ENCODE data around the gene MRPL42. TPM values are rescaled to one million over a fixed set of nuclear protein-coding genes. Genes with fewer than 3 reads are reported as not detected.

MRPL42 gene
- total and polyA plus RNA-seq, 2 experiments from 2014 or later = 195 to 269 TPM

GRCh38 chr12:93426412-93426805, 40.9 kb upstream of the MRPL42 start:
- no peaks in the 10 kb centered on the region for H3K27me3 ChIP-seq (ENCODE audit: insufficient read depth)
- Mint-ChIP-seq H3K9me3 (no peaks in the 10 kb centered on the region), H3K36me3 (ENCODE audit: low read depth) (no peaks in the 10 kb centered on the region), H3K4me3 (no peak overlapping the region), H3K27me3 (ENCODE audit: insufficient read depth, low read depth, poor library complexity) (no peaks in the 10 kb centered on the region), H3K27ac (peak overlapping the region; percentile 29), H3K4me1 (peaks cover 62% of the 10 kb centered on the region)
- TF ChIP-seq, protein P1, sequence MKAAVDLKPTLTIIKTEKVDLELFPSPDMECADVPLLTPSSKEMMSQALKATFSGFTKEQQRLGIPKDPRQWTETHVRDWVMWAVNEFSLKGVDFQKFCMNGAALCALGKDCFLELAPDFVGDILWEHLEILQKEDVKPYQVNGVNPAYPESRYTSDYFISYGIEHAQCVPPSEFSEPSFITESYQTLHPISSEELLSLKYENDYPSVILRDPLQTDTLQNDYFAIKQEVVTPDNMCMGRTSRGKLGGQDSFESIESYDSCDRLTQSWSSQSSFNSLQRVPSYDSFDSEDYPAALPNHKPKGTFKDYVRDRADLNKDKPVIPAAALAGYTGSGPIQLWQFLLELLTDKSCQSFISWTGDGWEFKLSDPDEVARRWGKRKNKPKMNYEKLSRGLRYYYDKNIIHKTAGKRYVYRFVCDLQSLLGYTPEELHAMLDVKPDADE (IDR thresholded peaks at IDR 0.05) = no peak
- TF ChIP-seq EZH2phosphoT487 (IDR thresholded peaks at IDR 0.05; ENCODE audit: unreplicated experiment) (no peak), CREB1 (CRISPR knock-in tag; IDR thresholded peaks at IDR 0.05; ENCODE audit: low read depth) (no peak), POLR2AphosphoS5 (IDR thresholded peaks at IDR 0.05; ENCODE audit: low read depth) (no peak), EZH2 (IDR thresholded peaks at IDR 0.05; ENCODE audit: low read depth, unreplicated experiment) (no peak)
- peaks cover 51% of the 10 kb centered on the region for H3K4me1 ChIP-seq (ENCODE audit: insufficient read depth)
- peak overlapping the region; percentile 39; the same call in 1 of the 2 replicates for H3K4me2 ChIP-seq
- peak overlapping the region; percentile 69 for H3K27ac ChIP-seq (ENCODE audit: low read depth)
- DNase-seq (ENCODE audit: low spot score) (no peak), ATAC-seq (no peak; the same call in 2 of the 3 replicates)
- H3K36me3 ChIP-seq (ENCODE audit: insufficient read depth) = no peaks in the 10 kb centered on the region
- no peak overlapping the region for H2AFZ ChIP-seq
- no peak overlapping the region for H3K4me3 ChIP-seq
- H3K9me2 ChIP-seq (ENCODE audit: insufficient read depth) = no peaks in the 10 kb centered on the region
- no peaks in the 10 kb centered on the region for H3F3A ChIP-seq (replicated peaks; ENCODE audit: low read depth)
- H3K79me2 ChIP-seq (replicated peaks; ENCODE audit: insufficient read depth) = peaks cover 100% of the 10 kb centered on the region
- peaks cover 89% of the 10 kb centered on the region for H4K20me1 ChIP-seq (replicated peaks; ENCODE audit: insufficient read depth)

- DNase-seq (ENCODE audit: low spot score) (no peak), ATAC-seq (no peak)
- Mint-ChIP-seq H3K4me3 (no peak overlapping the region), H3K27ac (no peak overlapping the region), H3K9me3 (no peaks in the 10 kb centered on the region), H3K4me1 (peaks cover 55% of the 10 kb centered on the region), H3K27me3 (ENCODE audit: insufficient read depth, low read depth, poor library complexity) (peaks cover 2% of the 10 kb centered on the region), H3K36me3 (ENCODE audit: low read depth) (peaks cover 2% of the 10 kb centered on the region; the same call in 1 of the 3 replicates)
- no peaks in the 10 kb centered on the region for H3K36me3 ChIP-seq (ENCODE audit: insufficient read depth)
- no peaks in the 10 kb centered on the region for H3K9me2 ChIP-seq (ENCODE audit: insufficient read depth)
- H2AFZ ChIP-seq = no peak overlapping the region
- peaks cover 43% of the 10 kb centered on the region for H3K4me1 ChIP-seq (ENCODE audit: insufficient read depth)
- no peaks in the 10 kb centered on the region for H3F3A ChIP-seq (replicated peaks; ENCODE audit: low read depth)
- peaks cover 100% of the 10 kb centered on the region for H3K79me2 ChIP-seq (replicated peaks; ENCODE audit: insufficient read depth)
- no peaks in the 10 kb centered on the region for H3K27me3 ChIP-seq (ENCODE audit: insufficient read depth)
- peaks cover 97% of the 10 kb centered on the region for H4K20me1 ChIP-seq (replicated peaks; ENCODE audit: insufficient read depth)
- no peak overlapping the region for H3K4me2 ChIP-seq
- H3K4me3 ChIP-seq = no peak overlapping the region
- no peak overlapping the region; the same call in 1 of the 2 replicates for H3K27ac ChIP-seq (ENCODE audit: low read depth)
- TF ChIP-seq, protein P2, sequence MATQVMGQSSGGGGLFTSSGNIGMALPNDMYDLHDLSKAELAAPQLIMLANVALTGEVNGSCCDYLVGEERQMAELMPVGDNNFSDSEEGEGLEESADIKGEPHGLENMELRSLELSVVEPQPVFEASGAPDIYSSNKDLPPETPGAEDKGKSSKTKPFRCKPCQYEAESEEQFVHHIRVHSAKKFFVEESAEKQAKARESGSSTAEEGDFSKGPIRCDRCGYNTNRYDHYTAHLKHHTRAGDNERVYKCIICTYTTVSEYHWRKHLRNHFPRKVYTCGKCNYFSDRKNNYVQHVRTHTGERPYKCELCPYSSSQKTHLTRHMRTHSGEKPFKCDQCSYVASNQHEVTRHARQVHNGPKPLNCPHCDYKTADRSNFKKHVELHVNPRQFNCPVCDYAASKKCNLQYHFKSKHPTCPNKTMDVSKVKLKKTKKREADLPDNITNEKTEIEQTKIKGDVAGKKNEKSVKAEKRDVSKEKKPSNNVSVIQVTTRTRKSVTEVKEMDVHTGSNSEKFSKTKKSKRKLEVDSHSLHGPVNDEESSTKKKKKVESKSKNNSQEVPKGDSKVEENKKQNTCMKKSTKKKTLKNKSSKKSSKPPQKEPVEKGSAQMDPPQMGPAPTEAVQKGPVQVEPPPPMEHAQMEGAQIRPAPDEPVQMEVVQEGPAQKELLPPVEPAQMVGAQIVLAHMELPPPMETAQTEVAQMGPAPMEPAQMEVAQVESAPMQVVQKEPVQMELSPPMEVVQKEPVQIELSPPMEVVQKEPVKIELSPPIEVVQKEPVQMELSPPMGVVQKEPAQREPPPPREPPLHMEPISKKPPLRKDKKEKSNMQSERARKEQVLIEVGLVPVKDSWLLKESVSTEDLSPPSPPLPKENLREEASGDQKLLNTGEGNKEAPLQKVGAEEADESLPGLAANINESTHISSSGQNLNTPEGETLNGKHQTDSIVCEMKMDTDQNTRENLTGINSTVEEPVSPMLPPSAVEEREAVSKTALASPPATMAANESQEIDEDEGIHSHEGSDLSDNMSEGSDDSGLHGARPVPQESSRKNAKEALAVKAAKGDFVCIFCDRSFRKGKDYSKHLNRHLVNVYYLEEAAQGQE (IDR thresholded peaks at IDR 0.05; ENCODE audit: unreplicated experiment) = no peak
- TF ChIP-seq, protein P1 (IDR thresholded peaks at IDR 0.05) = no peak
- no peak for TF ChIP-seq POLR2AphosphoS5 (IDR thresholded peaks at IDR 0.05; ENCODE audit: low read depth)
- TF ChIP-seq CTCF (conservative IDR thresholded peaks at IDR 0.05; ENCODE audit: low read depth in 2 of 2) = no peak
- TF ChIP-seq NANOG (IDR thresholded peaks at IDR 0.05; ENCODE audit: borderline replicate concordance) = no peak
- TF ChIP-seq STAT1 (IDR thresholded peaks at IDR 0.05; ENCODE audit: unreplicated experiment) = no peak
- TF ChIP-seq EZH2phosphoT487 (IDR thresholded peaks at IDR 0.05; ENCODE audit: unreplicated experiment) = no peak
- TF ChIP-seq ZNF331 (CRISPR knock-in tag; IDR thresholded peaks at IDR 0.05; ENCODE audit: low read depth) = no peak
- TF ChIP-seq EZH2 (IDR thresholded peaks at IDR 0.05; ENCODE audit: low read depth, unreplicated experiment) = no peak
- no peak for TF ChIP-seq CREB1 (CRISPR knock-in tag; IDR thresholded peaks at IDR 0.05; ENCODE audit: low read depth)
- no peak for TF ChIP-seq ZNF114 (CRISPR knock-in tag; IDR thresholded peaks at IDR 0.05)
Measured at GRCh38 chr12:93427779-93428564, 39.3 kb upstream of the MRPL42 start.

All from GM23338 (cell line).